Measurements from ENCODE around the gene ANG.

GRCh38 chr14:20712904-20713303 lies 24.3 kb downstream of the ANG start:
- TF ChIP-seq CTCF (conservative IDR thresholded peaks at IDR 0.05) (no peak), EZH2 (IDR thresholded peaks at IDR 0.05; ENCODE audit: low read depth) (no peak)

Data from PC-9 (cell line).